Neural progenitor cell (in vitro differentiated cells): ENCODE data around the gene PLOD1.

ENCODE experiments used
- CTCF ChIP-seq: fragments of 200-600 bp; sonication (generic); IDR thresholded peaks from 2 replicates; pipeline ENCODE4 v1.5.1; 2017; ENCODE audit warnings: antibody characterized with exemption, mild to moderate bottlenecking
- EZH2 ChIP-seq: fragments of 200-600 bp; sonication (generic); IDR thresholded peaks from 2 replicates; pipeline ENCODE4 v1.6.1; 2017; ENCODE audit warnings: antibody characterized with exemption, mild to moderate bottlenecking, moderate library complexity
- EZH2phosphoT487 ChIP-seq: fragments of 200-600 bp; sonication (generic); IDR thresholded peaks from 2 replicates; pipeline ENCODE4 v1.6.1; 2017; ENCODE audit warnings: antibody characterized with exemption

- TF ChIP-seq CTCF (no peak), EZH2phosphoT487 (no peak), EZH2 (no peak)
Measured at GRCh38 chr1:11985851-11986250, 51.3 kb downstream of the PLOD1 start.
